Activated T-cell treated with anti-CD3 and anti-CD28 coated beads for 48 hours (primary cell): ENCODE results near the gene HIP1R.
A peak's percentile ranks its signal among the peaks of the same experiment; 100 is the strongest.

ENCODE experiments used
- DNase-seq: peaks from one replicate; pipeline ENCODE4 v3.0.0-alpha.2; 2020; ENCODE audit warnings: low read depth

Gene HIP1R

GRCh38 chr12:122860854-122861586 is 25.8 kb downstream of the HIP1R start:
- DNase-seq: no peak

DNA sequence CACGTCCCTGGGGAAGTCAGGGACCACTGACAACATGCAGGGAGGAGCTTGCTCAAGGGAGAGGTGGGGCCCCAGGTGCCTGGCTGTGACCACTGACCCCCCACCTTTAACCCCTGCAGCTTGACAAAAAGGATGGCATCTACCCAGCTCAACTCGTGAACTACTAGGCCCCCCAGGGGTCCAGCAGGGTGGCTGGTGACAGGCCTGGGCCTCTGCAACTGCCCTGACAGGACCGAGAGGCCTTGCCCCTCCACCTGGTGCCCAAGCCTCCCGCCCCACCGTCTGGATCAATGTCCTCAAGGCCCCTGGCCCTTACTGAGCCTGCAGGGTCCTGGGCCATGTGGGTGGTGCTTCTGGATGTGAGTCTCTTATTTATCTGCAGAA is 26.3 kb downstream of the HIP1R start:
- DNase-seq: no peak

GRCh38 chr12:122862110-122862634 is 26.9 kb downstream of the HIP1R start:
- DNase-seq: no peak

DNA sequence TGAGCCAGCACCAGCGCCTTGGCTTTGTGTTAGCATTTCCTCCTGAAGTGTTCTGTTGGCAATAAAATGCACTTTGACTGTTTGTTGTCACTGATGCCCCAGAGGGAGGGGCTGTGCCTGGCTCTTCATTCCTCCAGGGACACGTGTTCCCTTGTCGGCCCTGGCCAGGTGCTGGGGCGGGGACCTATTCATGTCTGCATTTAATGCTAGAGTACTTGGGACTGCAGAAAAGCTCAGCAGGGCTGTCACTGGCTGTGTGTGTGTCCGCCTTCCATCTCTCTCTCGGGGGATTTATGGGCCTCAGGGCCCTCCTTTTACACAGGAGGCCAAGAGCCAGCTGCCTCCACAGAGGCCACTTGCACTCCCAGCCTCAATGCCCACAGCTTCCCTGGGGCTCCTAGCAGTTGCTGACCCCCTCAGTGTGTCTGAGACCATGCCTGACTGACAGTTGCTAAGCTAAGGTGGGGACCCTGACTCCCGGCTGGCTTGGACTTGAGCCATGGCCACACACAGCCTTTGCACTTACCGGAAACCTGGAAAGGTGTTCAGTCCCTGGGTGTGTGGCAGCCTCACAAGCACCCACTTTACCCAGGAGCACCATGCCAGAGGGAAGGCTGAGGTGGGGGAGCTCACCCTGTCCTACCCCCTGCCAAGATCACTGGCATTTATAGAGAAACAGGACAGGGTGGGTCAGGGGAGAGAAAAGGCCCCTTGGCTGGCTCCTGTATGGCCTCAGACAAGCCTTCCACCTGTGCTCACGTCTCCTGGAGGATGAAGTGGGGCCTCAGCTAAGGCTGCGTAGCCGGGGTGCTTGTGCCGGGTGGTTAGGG is 27.8 kb downstream of the HIP1R start:
- DNase-seq: no peak

- no peak for DNase-seq
Observed at GRCh38 chr12:122864894-122865253, 29.6 kb downstream of the HIP1R start.

GRCh38 chr12:122865268-122866231 is 30.3 kb downstream of the HIP1R start:
- no peak for DNase-seq

- no peak for DNase-seq
Observed at GRCh38 chr12:122866379-122866778, 31.1 kb downstream of the HIP1R start.

- DNase-seq: no peak
Observed at GRCh38 chr12:122866950-122867607, 31.8 kb downstream of the HIP1R start.

DNA sequence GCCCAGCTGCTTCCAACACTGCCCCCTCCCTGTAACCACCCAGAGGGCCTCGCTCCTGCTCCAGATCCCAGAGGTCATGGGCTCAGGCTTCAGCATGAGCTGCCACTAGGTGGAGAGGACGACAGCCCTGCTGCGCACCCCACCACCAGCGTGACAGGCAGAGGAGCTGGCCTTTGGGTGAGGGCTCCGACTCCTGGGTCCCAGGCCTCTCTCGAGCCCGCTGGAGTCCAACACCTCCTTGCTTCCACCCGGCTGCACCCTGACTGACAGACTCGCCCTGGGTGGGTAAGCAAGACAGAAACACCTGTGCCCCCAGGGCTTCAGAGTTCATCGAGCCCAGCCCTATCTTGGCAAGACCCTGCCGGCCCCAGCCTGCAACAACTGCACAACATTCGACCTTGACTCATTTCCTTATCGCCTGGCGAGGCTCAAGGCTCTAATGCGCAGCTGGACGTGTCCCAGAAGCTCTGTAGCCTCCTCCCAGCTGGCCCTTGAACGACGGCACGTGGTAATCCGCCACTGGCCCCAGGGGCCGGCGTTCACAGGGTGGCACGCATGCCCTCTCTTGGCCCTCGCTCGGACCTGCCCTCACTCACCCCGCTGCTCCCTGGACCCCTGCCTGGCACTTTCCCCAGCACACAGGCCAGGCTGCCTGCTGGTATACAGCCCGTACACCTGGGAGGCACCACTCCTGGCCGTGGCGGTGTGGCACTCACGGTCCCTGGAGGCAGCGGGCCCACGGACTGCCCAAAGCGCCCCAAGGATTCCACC is 32.6 kb downstream of the HIP1R start:
- DNase-seq: no peak

GRCh38 chr12:122868471-122869177 is 33.4 kb downstream of the HIP1R start:
- DNase-seq: no peak

DNA sequence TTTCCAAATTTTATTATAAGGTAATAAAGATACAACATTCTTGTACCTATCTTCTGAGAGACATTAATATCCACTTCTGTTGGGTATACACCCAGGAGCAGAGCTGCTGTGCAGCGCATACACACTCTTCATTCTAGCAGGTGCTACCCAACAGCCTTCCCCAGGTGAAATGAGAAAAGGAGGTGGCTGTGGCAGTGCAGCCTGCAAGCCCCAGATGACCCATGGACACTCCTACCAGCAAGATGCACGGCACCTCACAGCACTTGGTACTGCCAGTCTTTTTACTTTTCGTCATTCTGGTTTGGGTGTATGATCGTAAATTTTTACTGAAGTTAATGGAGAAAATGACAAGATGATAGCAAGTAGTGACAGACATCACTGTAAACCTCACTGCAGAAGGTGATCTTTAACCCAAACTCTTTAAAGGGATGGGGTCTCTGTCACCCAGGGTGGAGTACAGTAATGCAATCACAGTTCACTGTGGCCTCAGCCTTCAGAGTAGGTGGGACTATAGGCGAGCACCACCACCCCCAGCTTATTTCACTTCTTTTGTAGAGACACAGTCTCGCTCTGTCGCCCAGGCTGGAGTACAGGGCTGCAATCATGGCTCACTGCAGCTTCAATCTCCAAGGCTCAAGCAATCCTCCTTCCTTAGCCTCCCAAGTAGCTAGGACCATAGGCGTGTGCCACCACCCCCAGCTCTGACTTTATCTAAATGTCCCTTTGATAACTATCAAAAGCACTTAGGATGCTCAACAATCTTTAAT is 34.1 kb downstream of the HIP1R start:
- DNase-seq: no peak

DNA sequence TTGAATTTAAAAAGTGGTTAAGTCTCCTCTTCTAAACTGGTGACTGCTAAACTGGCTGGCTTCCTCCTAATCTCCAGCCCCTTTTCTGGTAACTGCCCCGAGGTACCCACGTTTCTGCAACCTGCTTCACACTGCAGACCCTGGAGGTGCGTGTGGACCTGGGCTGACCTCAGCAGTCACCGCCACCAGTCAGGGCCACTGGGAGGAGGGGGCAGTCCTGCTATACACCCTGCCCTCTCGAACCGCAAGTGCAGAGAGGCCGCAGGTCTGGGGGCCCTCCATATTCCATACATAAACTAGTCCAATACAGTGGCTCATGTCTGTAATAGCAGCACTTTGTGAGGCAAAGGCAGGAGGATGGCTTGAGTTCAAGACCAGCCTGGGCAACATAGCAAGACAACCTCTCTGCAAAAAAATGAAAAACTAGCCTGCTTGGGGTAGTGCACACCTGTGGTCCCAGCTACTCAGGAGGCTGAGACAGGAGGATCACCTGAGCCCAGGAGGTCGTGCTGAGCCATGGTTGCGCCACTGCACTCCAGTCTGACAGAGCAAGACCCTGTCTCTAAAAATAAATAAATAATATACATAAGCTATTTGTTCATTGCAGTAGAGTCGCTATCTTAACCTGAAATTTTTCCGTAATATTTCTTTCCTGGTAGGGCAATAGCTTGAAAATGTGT is 35.0 kb downstream of the HIP1R start:
- DNase-seq: no peak

DNA sequence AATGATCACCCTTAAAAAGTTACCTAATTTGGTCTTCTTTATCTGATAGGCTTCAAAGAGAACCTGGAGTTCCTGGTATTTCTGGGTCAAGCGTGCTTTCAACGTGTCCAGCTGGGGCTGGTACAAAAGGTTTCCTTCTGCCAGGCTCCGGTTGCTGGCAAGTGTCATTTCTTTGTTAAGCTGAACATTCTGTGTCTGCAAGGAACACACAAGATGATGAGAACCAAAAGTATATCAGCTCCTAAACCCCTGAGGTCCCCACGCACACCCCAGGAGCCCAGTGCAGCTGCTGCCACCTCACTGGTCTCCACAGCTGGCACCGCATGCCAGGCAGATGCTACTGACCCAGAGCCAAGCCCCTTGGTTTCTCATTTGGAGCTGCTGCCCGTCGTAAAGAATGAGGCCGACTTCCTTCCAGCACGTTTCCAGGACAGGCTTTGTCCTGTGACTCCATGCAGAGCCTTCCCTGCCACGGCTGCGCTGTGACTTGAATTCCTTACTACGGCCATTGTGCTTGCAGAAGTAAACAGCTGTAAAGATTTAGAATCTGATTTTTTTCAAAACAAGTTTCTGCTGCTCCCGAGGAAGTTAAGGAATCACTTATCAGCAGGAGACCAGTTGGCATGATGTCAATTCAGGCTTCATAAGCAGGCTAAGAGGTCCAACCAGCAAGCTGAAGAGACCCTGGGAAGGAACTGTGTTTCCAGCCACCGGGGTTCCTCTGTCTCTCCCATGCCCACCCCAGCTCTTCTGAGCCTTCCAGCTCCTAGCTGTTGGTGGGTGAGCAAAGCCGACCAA is 35.8 kb downstream of the HIP1R start:
- DNase-seq: no peak

DNA sequence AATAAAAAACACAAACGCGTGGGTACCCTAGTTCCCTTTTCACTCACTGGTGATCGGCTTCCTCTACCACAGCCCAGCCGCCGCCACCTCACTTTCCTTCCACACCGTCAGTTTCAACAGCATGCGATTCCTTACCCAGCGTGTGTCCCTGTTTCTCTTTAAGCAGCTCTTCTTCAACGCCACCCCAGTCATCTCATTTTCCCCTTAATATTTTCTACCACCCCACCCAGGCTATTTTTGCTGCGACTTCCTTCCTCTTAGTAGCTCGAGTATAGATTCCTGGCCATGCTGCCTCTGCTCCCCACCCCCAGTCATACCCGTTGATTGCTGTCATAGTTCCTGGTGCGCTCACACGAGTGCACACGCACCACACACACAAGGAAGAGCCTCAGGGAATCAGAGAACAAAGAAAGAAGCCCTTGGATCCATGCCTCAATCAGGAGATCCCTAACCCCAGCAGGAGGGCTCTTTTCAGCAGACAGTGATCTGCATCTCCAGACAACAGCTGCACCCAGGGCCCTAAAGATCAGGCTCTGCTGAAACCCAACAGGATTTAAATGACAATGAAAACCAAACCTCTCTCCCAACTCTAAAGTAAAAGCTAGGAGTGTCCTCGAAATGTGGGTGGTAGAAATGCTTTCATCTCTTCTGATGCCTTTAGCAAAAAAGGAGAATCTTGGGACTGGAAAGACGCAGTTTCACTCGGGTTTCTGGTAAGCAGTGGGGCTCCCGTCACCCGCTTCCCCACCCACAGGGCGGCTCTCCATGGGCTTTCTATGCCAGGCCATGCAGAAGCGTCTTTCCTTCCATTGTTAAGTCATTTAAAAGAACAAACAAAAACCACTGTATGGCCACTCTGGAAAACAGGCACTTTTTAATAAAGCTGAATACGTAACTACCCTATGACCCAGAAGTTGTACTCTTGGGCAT is 36.9 kb downstream of the HIP1R start:
- DNase-seq: peak; percentile 63

DNA sequence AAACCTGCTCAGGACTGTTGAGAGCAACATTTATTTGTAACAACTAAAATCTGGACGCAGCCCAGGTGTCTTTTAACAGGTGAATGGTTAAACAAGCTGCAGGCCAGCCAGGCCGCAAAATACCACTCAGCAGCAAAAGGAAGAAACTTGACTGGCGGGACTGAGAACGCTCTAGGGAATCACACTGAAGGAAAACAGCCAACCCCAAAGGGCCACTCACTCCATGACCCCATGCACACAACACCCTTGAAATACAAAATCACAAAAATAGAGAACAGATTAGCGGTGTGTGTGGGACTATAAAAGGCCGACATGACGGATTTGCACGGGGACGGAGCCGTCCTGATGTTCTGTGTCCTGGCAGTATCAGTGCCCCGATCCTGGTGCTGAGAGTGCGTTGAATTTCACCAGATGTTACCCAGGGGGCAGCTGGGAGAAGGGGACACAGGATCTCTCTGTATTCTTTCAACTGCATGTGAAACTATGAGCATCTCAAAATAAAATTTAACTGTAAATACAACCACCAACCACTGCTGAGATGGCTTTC is 37.6 kb downstream of the HIP1R start:
- DNase-seq: no peak

DNA sequence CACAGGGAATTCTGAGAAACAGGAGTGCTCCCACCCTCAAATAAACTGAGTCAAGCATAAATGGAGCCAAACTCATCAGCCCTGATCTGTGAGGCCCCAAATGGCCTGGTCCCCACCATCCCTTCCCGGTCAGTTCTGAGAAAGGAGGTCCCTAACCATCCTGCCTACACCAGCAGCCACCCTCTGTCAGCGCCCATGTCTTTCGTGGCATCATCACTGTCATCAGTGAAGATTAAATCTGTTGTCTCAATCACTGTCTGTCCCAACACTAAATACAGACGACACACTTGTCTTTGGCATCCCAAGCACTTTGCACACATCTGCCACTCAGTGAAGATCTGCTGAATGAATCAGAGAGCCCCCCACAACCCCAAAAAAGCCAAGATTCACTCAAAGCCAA is 38.3 kb downstream of the HIP1R start:
- DNase-seq: no peak

DNA sequence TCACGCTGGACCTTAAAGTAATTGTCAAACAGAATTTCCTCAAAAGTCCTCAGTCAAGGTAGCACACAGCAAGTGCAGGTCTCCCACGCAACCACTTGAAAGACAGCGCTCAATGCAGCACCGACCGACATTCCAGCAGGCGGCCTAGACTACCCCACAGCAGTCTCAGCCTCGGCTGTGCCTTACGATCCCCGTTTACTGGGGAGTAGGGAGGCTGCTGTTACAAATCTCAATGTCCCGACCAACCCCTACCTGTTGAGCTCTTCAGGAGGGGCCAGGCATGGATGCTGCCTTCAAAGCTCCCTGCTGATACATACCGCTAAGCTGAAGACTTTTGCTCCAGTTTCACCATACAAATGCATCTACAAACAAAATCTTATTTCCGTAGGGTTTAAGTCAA is 38.8 kb downstream of the HIP1R start:
- DNase-seq: no peak
